ENCODE data around the gene HEXD. TPM values are rescaled to one million over a fixed set of nuclear protein-coding genes. Genes with fewer than 3 reads are reported as not detected.

HEXD gene
- total and polyA plus RNA-seq, 2 of the 8 experiments (the other 6 are each of a cell fraction or from before 2014, with no cell fraction given), result 20.6 to 21.8 TPM

- TF ChIP-seq CHD7 (IDR thresholded peaks at IDR 0.05; ENCODE audit: insufficient replicate concordance, low read length) (no peak), CHD2 (IDR thresholded peaks at IDR 0.05; ENCODE audit: low read length) (no peak), MAX (IDR thresholded peaks at IDR 0.05) (no peak), ATF2 (IDR thresholded peaks at IDR 0.05; ENCODE audit: low read length) (no peak), RAD21 (IDR thresholded peaks at IDR 0.05 in 1 of 2, conservative IDR thresholded peaks at IDR 0.05 in 1 of 2; ENCODE audit: low read depth in 2 of 2, low read length in 2 of 2) (no peak), KDM1A (IDR thresholded peaks at IDR 0.05; ENCODE audit: borderline replicate concordance, low read length) (no peak)
Observed at GRCh38 chr17:82385559-82386254, 32.4 kb upstream of the HEXD start (continued).
